SKM-1 (cell line): Measurements from ENCODE around the gene NF2.

Experiments used
- DNase-seq: peaks from one replicate; lab custom pipeline; 2025; ENCODE audit not compliant: unreplicated experiment; lab: John Stamatoyannopoulos, UW

Gene NF2

GRCh38 chr22:29663180-29663821 is 59.9 kb downstream of the NF2 start:
- DNase-seq: no peak

GRCh38 chr22:29665486-29665885 is 62.1 kb downstream of the NF2 start:
- DNase-seq: no peak

GRCh38 chr22:29668673-29669072 is 65.2 kb downstream of the NF2 start:
- DNase-seq: no peak

- no peak for DNase-seq
These were observed 67.2 kb downstream of the NF2 start for GRCh38 chr22:29670626-29671025.

GRCh38 chr22:29673361-29674066 is 70.1 kb downstream of the NF2 start:
- no peak for DNase-seq

GRCh38 chr22:29674121-29674520 is 70.7 kb downstream of the NF2 start:
- DNase-seq: no peak

- DNase-seq: no peak
These were observed 75.9 kb downstream of the NF2 start for GRCh38 chr22:29679316-29679715.

- no peak for DNase-seq
These were observed 80.1 kb downstream of the NF2 start for GRCh38 chr22:29683536-29683935.

- DNase-seq: no peak
These were observed 80.8 kb downstream of the NF2 start for GRCh38 chr22:29684244-29684643.

- DNase-seq: no peak
These were observed 85.9 kb downstream of the NF2 start for GRCh38 chr22:29689206-29689879.

- DNase-seq: peak; percentile 22
These were observed 86.4 kb downstream of the NF2 start for GRCh38 chr22:29689880-29690213.

- DNase-seq: no peak
These were observed 87.0 kb downstream of the NF2 start for GRCh38 chr22:29690476-29690875.

- DNase-seq: no peak
These were observed 88.3 kb downstream of the NF2 start for GRCh38 chr22:29691636-29692326.

- no peak for DNase-seq
These were observed 88.9 kb downstream of the NF2 start for GRCh38 chr22:29692327-29692640.

- no peak for DNase-seq
These were observed 89.7 kb downstream of the NF2 start for GRCh38 chr22:29693161-29693560.

- DNase-seq: no peak
These were observed 90.2 kb downstream of the NF2 start for GRCh38 chr22:29693671-29694070.

GRCh38 chr22:29695129-29695926 is 91.9 kb downstream of the NF2 start:
- DNase-seq: no peak

GRCh38 chr22:29697853-29698598 is 94.6 kb downstream of the NF2 start:
- no peak for DNase-seq

- no peak for DNase-seq
These were observed 96.9 kb downstream of the NF2 start for GRCh38 chr22:29700206-29700899.

GRCh38 chr22:29700900-29701154 is 97.4 kb downstream of the NF2 start:
- DNase-seq: no peak
